GM21825 (cell line): ENCODE data around the gene CACNA1I.

ENCODE experiments used
- ATAC-seq: cut with Tn5 transposase; IDR thresholded peaks from one replicate; pipeline ENCODE4 v1.9.1; 2021; ENCODE audit warnings: mild to moderate bottlenecking, moderate library complexity; ENCODE audit not compliant: unreplicated experiment

Gene CACNA1I

DNA sequence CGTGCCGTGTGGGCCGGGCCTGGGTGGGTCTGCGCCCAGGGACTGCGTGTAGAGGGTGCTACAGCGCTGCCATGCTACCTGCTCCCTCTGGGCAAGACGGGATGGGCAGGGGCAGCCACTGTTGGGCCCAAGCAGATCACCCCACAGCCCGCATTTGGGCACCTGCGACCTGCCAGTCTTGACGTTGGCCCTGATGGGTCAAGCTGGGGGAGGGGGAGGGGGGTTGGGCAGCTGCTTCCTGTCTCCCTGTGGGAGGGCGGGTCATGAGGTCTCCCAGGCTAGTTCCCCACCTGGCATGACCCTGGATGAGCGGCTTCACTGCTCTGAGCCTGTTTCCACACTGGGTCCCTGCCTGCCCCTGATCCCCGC lies 35.2 kb upstream of the CACNA1I start:
- no peak for ATAC-seq

DNA sequence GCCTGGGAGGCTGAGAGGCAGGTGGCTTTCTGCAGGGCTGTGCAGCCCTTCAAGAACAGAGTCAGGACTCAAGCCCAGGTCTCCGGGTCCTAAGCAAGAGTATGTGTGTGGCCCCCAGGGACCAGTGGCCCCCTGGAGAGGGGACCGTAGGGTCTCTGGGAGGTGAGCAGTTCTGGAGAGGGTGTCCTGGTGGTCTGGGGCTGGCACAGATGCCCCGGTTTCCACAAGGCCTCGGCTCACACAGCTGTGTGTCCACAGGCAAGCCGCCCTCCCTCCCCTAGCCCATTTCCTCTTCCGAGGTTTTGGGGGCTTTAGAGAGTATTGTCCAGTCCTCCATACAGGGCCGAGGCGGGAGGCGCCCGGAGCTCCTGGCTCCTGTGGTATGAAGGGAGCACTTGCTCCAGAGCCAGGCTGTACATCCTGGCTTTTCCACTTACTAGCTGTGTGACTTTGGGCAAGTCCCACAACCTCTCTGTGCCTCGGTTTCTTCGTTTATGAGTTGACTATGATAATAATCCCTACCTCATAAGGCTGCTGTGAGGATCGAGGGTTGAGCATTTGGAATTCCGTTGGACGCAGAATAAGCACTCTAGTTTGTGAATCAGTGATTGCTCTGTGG lies 34.6 kb upstream of the CACNA1I start:
- ATAC-seq = no peak

DNA sequence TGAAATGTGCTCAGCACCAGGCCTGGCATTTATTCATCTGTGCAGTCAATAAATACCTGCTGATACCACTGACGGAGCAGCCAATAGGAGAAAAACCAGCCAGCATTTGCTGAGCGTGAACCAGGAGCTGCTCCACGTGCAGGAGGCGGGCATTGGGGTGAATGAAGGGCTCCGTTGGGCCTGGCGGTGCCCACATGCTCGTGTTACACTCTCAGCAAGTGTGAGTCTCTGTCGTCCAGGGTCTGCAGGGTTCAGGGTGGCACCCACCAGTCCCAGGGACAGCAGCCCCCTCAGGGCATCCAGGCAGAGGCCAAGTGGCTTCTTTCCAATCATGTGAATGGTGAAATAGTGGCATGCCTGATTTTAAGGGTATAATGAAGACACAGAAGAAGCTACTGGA lies 33.8 kb upstream of the CACNA1I start:
- no peak for ATAC-seq

DNA sequence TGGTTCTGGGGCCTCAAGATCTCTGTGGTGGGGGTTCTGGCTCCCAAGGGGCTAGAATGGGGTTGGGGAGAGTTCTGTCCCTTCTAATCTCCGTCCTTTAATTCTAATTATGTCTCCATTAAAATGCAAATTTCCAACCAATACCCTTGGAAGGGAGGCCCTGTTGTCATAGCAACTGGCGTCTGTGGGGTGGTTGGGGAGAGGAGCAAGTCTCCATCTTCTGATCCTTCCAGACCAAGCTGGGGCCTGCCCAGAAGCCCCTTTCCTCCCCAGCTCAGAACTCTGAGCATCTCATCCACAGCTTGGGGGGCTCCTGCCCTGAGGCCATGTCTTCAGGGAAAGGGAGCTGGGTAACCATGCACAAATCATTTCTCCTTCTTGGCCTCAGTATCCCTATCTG lies 32.6 kb upstream of the CACNA1I start:
- ATAC-seq = no peak

DNA sequence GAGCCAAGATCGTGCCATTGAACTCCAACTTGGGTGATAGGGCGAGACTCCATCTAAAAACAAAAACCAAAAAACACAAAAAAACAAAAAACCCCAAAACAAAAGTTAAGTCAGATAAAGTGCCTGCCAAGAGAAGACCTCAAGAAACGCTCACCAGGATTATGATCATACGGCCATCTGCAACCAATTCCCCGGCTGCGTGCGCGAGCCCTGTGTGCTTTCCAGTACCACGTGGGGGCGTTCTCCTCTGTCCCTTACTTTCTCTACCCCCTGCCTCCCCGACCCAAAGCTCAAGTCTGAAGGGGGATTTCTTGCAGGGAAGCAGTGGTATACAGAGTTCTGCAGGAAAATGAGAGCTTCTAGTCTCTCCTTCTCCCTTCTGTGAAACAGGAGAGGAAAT lies 27.5 kb upstream of the CACNA1I start:
- ATAC-seq = no peak

DNA sequence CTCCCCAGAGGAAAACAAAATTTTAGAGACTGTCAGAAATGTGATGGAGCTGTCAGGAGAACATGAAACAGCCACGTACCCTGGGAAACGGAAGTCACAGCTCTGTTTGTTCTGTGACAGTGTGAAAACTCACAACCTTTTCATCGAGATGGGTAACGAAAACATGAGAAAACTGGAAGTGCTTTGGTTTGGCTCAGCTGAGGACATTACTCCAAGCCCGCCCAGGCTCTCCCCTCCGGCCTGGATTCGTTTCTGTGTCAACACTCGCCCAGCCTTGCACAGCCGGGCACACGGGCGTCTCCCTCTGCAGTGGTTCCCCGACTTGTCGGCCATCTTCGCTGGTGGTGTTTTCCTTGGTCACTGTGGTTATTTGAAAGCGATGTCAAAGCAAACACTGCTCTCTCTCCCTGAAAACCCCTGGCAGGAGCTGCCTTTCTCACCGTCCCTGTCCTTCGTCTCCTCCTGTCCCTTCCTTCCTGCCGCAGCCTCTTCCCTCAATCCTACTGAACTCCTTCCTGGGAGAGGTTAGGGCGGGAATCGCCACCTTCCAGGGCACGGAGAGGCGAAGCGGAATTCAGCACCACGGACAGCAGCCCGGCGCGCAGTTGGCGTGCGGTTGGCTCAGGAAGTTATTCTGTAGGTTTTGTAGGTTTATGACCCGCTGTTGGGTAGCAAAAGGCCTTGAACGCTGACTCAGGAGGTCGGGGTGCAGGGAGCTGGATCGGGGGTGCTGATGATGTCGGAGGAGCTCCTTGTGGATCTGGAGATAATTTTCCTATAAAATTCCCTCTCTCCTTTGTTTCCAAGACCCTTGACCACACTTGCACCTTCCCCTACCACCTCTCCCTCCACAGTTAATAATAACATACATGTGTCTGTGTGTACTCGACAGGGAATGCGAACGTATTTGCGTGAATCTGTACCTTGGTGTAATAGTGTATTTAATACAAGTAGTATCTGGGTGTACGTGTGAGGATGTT lies 24.9 kb upstream of the CACNA1I start:
- no peak for ATAC-seq

DNA sequence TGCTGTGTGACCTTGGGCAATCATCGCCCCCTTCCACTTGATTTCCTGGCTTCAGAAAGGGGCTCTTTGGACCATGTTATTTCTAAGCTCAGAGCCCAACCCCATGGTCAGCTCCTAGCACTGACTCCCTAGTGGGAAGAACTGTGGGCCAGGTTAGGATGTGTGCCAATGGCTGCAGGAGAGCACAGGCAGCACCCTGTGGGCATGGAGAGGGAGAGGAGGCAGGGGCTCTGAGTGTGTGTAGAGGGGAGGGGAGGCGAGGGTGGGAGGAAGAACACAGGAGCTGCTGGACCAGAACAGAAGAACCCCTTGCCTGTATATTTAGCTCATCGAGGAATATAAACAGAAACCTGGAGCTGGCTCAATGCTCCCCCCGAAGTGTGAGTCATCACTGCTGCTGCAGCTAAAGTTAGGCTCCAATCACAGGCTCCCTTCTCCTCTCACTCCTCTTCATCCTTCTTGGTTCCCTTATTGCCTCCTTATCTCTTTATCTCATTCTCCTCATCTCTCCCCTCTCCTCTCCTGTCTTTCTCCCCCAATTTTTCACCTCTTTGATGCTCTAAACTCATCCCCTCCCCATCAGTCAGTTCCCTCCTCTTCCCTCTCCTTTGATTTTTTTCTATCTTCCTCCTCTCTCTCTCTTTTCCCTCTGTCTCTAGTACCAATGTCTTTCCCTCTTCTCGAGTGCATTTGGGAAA lies 23.5 kb upstream of the CACNA1I start:
- ATAC-seq = no peak

DNA sequence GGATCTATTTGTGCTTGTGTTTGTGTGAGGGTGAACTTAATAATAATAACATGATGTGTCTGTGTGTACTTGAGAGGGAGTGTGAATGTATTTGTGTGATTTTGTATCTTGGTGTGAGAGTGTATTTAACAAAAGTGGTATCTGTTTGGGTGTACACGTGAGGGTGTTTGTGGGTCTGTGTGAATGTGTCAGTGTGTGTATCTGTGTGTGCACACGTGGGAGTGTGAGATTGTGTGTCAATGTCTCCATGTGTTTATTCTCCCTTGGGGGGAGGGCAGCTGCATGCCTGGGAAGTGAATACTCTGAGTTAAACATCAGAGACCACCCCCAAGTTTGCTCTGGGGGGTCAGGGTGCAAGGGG lies 23.0 kb upstream of the CACNA1I start:
- ATAC-seq = no peak

DNA sequence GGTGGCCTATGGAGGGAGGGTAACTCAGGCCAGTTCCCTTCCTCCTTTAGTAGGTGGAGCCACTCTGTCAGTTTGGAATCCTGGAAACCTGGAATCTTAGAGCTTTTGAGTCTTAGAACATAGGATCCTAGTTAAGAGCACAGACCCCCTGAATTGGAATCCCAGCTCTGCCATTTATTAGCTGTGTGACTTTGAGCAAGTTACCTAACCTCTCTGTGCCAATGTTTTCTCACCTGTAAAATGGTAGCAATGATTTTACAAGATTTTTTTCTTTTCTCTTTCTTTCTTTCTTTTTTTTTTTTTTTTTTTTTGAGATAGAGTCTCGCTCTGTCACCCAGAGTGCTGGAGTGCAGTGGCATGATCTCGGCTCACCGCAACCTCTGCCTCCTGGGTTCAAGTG lies 17.1 kb upstream of the CACNA1I start:
- ATAC-seq = no peak

DNA sequence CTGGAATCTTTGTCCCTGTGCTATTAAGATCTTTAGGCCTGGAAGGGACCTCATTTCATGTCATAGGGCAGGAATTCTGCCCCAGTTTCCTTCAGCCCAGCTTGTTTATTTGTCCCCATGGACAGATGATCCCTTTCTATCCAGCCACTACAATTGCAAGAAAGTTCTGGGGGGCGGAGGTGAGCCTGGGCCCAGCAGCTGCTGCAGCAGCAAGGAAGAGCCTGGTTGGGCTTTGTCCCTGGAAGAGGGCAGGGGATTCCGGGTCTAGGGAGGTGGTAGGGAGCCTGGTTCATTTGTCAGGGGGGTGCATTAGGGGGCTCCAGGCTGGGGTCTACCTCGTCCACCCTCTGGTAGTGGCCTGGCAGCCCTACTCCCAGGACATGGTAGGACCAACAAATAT lies 16.4 kb upstream of the CACNA1I start:
- ATAC-seq = no peak

DNA sequence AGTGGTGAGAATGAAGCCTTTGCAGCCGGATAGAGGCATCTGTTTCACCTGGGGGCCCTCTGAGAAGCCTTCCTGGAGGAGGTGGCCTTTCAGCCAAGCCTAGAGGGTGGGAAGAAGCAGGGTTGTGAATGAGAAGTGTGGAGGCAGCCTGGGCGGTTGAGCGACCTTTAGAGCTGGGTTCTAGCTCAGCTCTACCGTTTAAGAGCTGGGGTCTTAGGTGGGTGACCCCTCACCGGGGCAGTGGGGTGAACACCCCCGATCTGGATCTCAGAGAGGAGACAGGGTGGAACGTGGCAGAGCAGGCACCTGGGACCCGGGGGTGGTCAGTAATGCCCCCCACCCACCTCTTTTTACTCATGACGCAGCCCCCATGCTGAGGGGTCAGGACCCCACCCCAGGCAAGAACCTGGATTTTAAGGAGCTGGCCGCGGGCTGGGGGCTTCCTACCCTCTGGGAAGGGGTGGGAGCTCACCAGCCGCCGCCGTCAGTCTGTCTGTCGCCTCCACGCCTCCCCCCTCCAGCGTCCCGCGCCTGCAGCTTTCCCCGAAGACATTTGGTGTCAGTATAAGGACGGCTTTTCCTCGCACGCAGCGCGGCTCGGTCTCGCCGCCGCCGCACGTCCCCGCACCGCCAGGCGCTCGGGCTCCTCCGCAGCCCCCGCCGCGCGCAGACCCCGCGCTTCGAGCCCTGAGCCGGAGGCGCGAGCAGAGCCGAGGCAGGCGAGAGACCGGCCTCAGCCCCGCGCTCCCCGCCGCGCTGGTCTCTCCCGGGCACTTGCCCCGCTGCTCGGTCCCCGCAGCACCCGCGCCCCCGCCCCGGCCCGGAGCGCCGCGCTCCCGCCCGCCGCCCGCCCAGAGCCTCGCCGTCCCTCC lies 13.3 kb upstream of the CACNA1I start:
- ATAC-seq = no peak

DNA sequence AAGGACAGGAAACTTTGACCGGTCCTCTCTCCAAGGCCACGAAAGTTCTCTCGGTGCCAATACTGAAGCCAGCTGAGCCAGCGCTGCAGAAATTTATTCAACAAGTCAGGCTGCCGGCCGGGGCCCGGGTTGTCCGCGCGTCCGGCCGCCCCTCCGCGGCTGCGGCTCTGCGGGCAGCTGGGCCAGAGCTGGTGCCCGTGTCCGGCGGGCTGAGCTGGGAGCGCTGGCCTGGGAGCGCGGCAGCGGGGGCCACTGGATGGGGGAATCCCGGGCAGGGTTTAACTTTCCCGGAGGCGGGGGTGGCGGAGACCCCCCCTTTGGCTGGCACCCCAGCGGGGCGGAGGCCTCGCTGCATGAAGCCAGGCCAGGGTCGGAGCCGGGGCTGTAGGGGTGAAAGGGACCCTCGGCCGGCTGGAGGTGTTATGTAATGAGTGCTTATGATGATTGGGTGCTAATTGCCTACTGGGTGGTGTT lies 12.3 kb upstream of the CACNA1I start:
- no peak for ATAC-seq

DNA sequence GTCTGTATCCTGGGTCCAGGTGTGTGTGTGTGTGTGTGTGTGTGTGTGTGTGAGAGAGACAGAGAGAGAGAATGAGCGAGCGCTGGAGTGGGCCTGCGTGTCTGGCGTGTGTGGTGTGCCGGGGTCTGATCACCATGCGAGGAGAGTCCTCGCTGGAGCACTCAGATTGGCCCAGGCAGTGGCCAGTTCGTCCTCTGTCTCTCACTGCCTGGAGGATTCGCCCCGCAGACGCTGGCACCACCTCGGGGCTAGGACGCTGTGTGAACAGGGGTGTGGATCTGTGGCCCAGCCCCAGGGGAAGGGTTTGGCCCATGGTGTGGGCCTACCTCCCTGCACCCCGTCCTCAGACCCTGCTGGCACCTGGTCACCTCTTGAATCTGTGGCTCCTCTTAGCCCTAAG lies 11.6 kb upstream of the CACNA1I start:
- ATAC-seq = no peak

DNA sequence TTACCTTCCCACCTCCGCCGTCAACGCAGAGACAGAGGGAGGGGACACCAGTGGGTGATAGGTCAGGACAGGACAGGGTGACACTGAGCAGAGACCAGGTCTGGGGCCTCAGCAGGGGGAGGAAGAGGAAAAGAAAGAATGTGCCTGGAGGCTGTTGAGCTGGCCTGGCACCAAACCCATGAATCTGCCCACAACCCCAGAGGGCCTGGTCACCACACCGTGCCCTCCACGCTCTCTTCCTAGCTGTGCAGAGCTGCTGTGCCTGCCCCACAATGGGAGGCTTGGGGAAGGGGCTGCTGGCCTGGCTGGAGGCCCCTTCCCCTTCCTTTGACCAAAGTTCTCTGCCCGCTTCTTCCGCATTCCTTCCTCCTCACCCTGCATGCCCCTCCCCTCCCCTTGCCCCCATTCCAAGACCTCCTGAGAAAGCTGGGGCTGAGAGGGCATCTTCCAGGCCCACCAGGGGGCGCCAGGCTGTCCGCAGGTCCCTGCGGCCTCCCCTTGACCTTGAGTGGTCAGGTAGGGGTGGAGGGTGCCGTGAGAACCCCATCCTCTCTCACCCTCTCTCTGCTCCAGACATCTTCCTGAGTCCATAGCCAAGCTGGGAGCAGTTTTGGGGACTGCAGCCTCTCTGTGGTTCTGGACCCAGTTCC lies 11.0 kb upstream of the CACNA1I start:
- ATAC-seq = no peak

DNA sequence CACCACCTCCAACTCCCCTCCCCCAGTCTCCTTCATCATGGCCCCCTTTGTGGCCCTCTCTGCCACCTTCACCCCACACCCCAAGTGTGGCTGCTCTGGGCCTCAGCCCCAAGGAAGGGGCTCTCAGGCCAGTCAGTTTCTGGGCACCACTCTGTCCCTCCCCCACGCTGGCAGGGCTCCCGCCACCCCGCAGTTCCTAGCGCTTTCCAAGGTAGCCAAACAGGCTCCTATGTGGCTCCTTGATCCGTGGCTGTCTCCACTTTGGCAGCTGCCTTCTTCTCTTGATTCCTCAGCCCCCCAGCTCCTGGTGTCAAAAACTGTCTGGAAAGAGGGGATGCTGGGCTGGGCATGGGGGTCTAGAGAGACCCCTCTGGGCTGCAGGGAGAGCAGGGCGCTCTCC lies 10.4 kb upstream of the CACNA1I start:
- no peak for ATAC-seq

DNA sequence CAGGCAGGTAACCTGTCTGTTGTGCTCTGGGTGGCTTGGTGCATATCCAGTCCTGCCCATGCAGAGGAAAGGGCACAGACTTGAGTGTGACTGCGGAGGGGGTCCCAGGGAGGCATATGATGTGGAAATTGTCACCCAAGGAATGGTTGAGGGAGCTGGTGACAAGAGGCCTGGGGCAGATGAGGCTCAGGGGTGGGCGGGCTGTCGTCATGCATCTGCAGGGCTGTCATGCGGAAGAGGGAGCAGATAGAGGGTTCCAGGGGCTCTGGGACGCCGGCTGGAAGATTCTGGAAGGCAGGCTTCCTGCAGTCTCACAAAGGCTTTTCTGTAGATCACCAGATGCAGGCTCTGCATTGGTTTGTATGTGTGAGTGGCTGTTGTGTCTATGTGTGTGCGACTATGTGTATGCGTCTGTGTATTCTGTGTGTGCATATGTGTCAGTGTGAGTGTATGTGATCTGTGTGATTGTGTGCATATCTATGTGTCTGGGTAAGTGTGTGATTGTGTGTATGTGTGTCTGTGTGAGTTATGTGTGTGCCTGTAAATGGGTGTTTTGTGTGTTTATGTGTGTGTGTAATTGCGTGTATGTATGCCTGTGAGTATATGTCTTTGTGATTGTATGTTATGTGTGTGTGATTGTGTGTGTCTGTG lies 7.6 kb upstream of the CACNA1I start:
- no peak for ATAC-seq

DNA sequence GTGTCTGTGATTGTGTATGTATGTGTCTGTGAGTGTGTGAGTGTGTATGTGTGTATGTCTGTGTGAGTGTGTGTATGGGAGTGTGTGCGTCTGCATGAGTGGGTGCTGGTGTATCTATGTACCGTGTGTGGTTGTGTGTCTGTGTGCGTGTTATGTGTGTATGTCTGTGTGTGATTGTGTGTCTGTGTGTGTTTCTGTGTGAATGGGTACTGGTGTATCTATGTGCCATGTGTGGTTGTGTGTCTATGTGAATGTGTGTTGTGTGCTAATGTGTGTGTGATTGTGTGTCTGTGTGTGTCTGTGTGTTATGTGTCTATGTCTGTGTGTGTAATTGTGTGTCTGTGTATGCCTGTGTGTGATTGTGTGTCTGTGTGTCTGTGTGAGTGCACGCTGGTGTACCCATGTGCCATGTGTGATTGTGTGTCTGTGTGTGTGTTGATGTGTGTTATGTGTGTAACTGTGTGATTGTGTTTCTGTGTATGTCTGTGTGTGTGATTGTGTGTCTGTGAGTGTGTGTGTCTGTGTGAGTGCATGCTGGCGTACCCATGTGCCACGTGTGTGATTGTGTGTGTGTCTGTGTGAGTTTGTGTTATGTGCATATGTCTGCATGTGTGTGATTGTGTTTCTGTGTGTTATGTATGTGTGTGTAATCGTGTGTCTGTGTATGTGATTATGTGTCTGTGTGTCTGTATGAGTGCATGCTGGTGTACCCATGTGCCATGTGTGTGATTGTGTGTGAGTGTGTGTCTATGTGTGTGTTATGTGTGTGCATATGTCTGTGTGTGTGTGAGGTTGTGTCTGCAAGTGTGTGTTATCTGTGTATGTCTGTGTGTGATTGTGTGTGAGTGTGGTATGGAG lies 6.8 kb upstream of the CACNA1I start:
- ATAC-seq = no peak

DNA sequence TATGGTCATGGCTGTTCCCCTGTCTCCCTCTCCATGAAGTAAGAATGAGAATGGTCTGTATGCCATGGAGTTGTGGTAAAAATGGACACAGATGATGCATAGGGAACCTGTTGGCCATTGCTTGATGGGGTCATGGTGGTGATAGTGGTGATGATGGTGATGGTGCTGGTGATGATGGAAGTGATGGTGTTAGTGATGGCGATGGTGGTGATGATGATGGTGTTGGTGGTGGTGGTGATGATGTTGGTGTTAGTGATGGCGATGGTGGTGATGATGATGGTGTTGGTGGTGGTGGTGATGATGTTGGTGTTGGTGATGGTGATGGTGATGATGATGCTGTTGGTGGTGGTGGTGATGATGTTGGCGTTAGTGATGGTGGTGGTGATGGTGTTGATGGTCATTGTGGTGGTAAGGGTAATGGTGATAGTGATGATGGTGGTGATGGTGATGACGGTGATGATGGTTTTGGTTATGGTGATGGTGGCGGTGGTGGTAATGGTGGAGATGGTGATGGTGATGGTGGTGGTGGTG lies 5.1 kb upstream of the CACNA1I start:
- no peak for ATAC-seq
